AG04450 (cell line): Measurements from ENCODE around the gene F13B. TPM values are rescaled to one million over a fixed set of nuclear protein-coding genes. Genes with fewer than 3 reads are reported as not detected.
A peak's percentile ranks its signal among the peaks of the same experiment; 100 is the strongest.

ENCODE experiments used
- CTCF ChIA-PET: fragments of 300-600, 350-600 bp; formaldehyde crosslinking; extraction: SDS; loops from one replicate; lab custom pipeline; 2022; ENCODE audit warnings: antibody characterized with exemption, inconsistent platforms; lab: Charles Lee
- POLR2A ChIA-PET: fragments of 350-600 bp; formaldehyde crosslinking; extraction: SDS; loops from one replicate; lab custom pipeline; 2021; ENCODE audit warnings: antibody characterized with exemption, inconsistent platforms; lab: Yijun Ruan, JAX
- DNase-seq: peaks from one replicate; pipeline ENCODE4 v3.0.0-alpha.2; 2011; ENCODE audit warnings: low read depth, low spot score
- H3K27ac ChIP-seq: one replicate; pipeline ENCODE4 v1.5.1; 2012; ENCODE audit warnings: low read depth, low read length, control low read depth
- H3K27me3 ChIP-seq: one replicate; pipeline ENCODE4 v1.6.0; 2012; ENCODE audit warnings: low read length; ENCODE audit not compliant: control insufficient read depth, insufficient read depth
- H3K4me3 ChIP-seq: 2 replicates; pipeline ENCODE4 v1.5.1; 2011; ENCODE audit warnings: mild to moderate bottlenecking, low read depth, low read length, control low read depth
- H3K9me3 ChIP-seq: 2 replicates; pipeline ENCODE4 v1.5.1; 2012; ENCODE audit warnings: low read length; ENCODE audit not compliant: control insufficient read depth, insufficient read depth
- polyA minus RNA-seq: library from RNA; depleted of rRNA, polyadenylated mRNA; stranded (reverse); fragments of >200 nt; gene quantifications from 2 replicates; pipeline ENCODE4 v1.2.3, GENCODE V29; 2011; rRNA and poly(A)+ RNA removed
- polyA plus RNA-seq: library from polyadenylated mRNA; depleted of rRNA; stranded (reverse); fragments of >200 nt; gene quantifications from 2 replicates; pipeline ENCODE4 v1.2.3, GENCODE V29; 2011; rRNA removed
- TF ChIP-seq, protein P1 (sequence below): IDR thresholded peaks from 2 replicates; pipeline ENCODE4 v1.5.1; 2011; ENCODE audit warnings: low read depth, low read length, control low read depth, inconsistent platforms

The F13B gene, protein sequence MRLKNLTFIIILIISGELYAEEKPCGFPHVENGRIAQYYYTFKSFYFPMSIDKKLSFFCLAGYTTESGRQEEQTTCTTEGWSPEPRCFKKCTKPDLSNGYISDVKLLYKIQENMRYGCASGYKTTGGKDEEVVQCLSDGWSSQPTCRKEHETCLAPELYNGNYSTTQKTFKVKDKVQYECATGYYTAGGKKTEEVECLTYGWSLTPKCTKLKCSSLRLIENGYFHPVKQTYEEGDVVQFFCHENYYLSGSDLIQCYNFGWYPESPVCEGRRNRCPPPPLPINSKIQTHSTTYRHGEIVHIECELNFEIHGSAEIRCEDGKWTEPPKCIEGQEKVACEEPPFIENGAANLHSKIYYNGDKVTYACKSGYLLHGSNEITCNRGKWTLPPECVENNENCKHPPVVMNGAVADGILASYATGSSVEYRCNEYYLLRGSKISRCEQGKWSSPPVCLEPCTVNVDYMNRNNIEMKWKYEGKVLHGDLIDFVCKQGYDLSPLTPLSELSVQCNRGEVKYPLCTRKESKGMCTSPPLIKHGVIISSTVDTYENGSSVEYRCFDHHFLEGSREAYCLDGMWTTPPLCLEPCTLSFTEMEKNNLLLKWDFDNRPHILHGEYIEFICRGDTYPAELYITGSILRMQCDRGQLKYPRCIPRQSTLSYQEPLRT
- polyA plus RNA-seq (not detected in 2 replicates), polyA minus RNA-seq (not detected in 2 replicates)

DNA sequence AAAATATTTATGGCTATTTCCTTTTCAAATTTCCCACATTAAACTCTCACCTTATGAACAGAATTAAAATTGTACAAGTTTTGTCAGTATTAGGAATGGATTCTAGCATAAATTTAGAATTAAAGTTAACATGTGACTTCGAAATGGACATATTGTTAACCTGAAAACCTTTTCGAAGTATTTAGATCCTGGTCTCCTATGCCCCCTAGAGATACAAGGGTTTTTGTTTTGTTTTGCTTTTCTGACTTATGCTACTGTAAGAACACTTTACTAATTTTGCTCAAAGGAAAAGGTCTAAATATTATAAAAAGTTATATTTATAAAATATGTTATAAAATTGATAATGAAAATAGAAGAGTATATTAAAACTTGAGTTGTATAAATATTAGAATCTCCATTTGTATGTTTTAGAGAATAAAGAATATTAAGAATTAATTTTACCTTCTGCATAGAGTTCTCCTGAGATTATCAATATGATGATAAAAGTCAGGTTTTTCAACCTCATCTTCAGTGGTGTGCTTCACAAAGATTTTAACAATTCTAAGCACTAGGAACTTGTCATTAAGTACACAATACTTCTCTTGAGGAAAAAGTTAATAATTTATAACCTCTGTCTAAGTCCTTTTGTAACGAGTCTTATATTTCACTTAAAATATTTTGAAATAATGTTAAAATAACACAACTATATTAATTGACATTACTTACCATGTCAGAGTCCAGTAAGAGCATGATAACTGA is at the start of gene F13B:
F13B (minus strand) TSS at position 542 of the 738 bp plus-strand sequence; CDS start at position 505, 37 bp downstream.
- Histone ChIP-seq H3K27ac (no peak within 1 kb of the TSS), H3K4me3 (no peak within 1 kb of the TSS), H3K27me3 (no peaks in the 10 kb centered on the region), H3K9me3 (no peaks in the 10 kb centered on the region)
- ChIA-PET CTCF (no interaction called here), POLR2A (no interaction called here)
- TF ChIP-seq, protein P1, sequence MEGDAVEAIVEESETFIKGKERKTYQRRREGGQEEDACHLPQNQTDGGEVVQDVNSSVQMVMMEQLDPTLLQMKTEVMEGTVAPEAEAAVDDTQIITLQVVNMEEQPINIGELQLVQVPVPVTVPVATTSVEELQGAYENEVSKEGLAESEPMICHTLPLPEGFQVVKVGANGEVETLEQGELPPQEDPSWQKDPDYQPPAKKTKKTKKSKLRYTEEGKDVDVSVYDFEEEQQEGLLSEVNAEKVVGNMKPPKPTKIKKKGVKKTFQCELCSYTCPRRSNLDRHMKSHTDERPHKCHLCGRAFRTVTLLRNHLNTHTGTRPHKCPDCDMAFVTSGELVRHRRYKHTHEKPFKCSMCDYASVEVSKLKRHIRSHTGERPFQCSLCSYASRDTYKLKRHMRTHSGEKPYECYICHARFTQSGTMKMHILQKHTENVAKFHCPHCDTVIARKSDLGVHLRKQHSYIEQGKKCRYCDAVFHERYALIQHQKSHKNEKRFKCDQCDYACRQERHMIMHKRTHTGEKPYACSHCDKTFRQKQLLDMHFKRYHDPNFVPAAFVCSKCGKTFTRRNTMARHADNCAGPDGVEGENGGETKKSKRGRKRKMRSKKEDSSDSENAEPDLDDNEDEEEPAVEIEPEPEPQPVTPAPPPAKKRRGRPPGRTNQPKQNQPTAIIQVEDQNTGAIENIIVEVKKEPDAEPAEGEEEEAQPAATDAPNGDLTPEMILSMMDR, result no peak
- no peak for DNase-seq

DNA sequence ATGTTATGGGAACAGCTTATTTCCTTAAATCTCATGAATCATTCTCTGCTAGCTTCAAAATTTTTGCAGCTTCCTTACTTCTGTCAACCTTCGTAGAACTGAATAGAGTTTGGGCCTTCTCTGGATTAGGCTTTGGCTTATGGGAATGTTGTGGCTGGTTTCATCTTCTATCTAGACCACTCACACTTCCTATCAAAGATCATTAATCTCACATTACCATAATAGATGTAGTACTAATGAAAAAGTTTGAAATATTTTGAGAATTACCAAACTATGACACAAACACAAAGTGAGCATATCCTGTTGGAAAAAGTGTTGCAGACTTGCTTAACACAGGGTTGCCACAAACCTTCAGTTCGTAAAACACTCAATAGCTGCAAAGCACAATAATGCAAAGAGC is 49.1 kb upstream of the F13B start:
- no peak overlapping the region for H3K4me3 ChIP-seq
- no peaks in the 10 kb centered on the region for H3K27me3 ChIP-seq
- no peaks in the 10 kb centered on the region for H3K9me3 ChIP-seq
- DNase-seq, result no peak
- CTCF ChIA-PET, result no interaction called here
- H3K27ac ChIP-seq, result no peak overlapping the region
- TF ChIP-seq, protein P1, result no peak
- POLR2A ChIA-PET, result no interaction called here

DNA sequence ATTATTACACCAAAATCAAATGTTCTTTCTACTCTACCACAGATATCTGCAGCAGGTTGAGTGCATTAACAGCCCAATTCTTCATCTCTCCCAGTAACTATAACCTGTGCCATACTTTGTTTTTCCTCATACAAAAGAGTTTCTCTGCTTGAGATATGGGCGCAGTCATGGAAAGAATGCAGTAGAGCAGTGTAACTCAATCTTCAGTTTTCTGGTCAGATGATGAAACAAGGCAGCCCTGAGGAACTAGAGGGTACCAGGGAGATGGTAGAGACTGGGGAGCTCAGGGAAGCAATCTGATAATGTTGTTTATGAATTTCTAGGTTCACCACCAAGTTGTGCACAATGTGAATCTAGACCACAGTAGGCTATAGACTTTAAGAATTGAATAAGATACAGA is 39.8 kb upstream of the F13B start:
- Histone ChIP-seq H3K9me3 (no peaks in the 10 kb centered on the region), H3K4me3 (no peak overlapping the region), H3K27ac (no peak overlapping the region), H3K27me3 (no peaks in the 10 kb centered on the region)
- POLR2A ChIA-PET, result interaction anchor here (0.5 kb wide), 1 partner anchor 20 kb away, joined by 7 read pairs; no protein-coding TSS in a partner anchor
- no peak for DNase-seq
- CTCF ChIA-PET, result no interaction called here
- TF ChIP-seq, protein P1, result no peak

DNA sequence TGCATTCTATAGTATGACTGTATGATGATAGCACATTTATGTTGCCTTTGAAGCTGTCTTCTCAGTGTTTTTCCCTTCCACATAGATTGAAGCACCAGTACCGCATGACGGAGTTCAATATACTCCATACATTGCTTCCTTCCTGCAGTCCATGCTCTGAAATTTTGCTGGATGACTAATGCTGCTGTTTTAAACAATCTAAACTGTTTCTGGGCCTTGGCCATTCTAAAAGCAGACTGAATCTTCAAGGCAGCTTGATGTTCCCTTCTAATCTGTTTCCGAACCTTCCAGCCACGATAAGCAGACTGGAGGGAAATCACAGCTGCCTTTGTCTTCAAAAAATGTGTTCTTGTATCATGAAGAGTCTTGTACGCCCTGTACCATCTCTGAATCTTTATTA is 36.2 kb upstream of the F13B start:
- TF ChIP-seq, protein P1, result no peak
- Histone ChIP-seq H3K4me3 (no peak overlapping the region), H3K9me3 (no peaks in the 10 kb centered on the region), H3K27me3 (no peaks in the 10 kb centered on the region), H3K27ac (no peak overlapping the region)
- POLR2A ChIA-PET, result no interaction called here
- peak; percentile 27 for DNase-seq
- CTCF ChIA-PET, result interaction anchor here (1.1 to 1.4 kb wide), 2 partner anchors 75 to 297 kb away, joined by 3 to 4 read pairs; no protein-coding TSS in a partner anchor
